ENCODE measurements around the gene FDPS. TPM values are rescaled to one million over a fixed set of nuclear protein-coding genes. Genes with fewer than 3 reads are reported as not detected.

Gene FDPS
- total RNA-seq, 1 experiment from 2014 or later = 264 TPM

GRCh38 chr1:155296661-155297060 lies 12.0 kb upstream of the FDPS start:
- CTCF ChIA-PET = interaction anchor here (0.5 to 1.4 kb wide), 3 partner anchors 11 to 723 kb away, joined by 3 to 10 read pairs (median 3); no protein-coding TSS in a partner anchor
- TF ChIP-seq CTCF (IDR thresholded peaks at IDR 0.05; ENCODE audit: unreplicated experiment) = no peak
- no peak overlapping the region for H3K27ac Mint-ChIP-seq (ENCODE audit: low read depth, unreplicated experiment)
- no peak for DNase-seq (ENCODE audit: unreplicated experiment)
- peaks cover 29% of the 10 kb centered on the region for H3K27me3 Mint-ChIP-seq (ENCODE audit: insufficient read depth, unreplicated experiment)
- no peaks in the 10 kb centered on the region for H3K4me1 Mint-ChIP-seq (ENCODE audit: insufficient read depth, unreplicated experiment)
- POLR2A ChIA-PET = no interaction called here
- H3K4me3 Mint-ChIP-seq (ENCODE audit: unreplicated experiment) = no peak overlapping the region
- BruUV-seq (replicated peaks) = no TSS peak
- H3K36me3 Mint-ChIP-seq (ENCODE audit: insufficient read depth, unreplicated experiment) = no peaks in the 10 kb centered on the region
- no peaks in the 10 kb centered on the region for H3K9me3 Mint-ChIP-seq (ENCODE audit: unreplicated experiment)
- intact Hi-C loops (cut with micrococcal nuclease) = no loop called here

GRCh38 chr1:155297384-155297783 lies 11.3 kb upstream of the FDPS start:
- POLR2A ChIA-PET = no interaction called here
- Mint-ChIP-seq H3K9me3 (ENCODE audit: unreplicated experiment) (no peaks in the 10 kb centered on the region), H3K4me1 (ENCODE audit: insufficient read depth, unreplicated experiment) (no peaks in the 10 kb centered on the region), H3K36me3 (ENCODE audit: insufficient read depth, unreplicated experiment) (no peaks in the 10 kb centered on the region), H3K27ac (ENCODE audit: low read depth, unreplicated experiment) (no peak overlapping the region), H3K4me3 (ENCODE audit: unreplicated experiment) (no peak overlapping the region), H3K27me3 (ENCODE audit: insufficient read depth, unreplicated experiment) (peaks cover 25% of the 10 kb centered on the region)
- DNase-seq (ENCODE audit: unreplicated experiment) = no peak
- CTCF ChIA-PET = interaction anchor here (0.5 to 1.4 kb wide), 4 partner anchors 10 to 722 kb away, joined by 3 to 10 read pairs (median 3); no protein-coding TSS in a partner anchor
- intact Hi-C loops (cut with micrococcal nuclease) = no loop called here
- no peak for TF ChIP-seq CTCF (IDR thresholded peaks at IDR 0.05; ENCODE audit: unreplicated experiment)
- no TSS peak for BruUV-seq (replicated peaks)

- Mint-ChIP-seq H3K4me1 (ENCODE audit: insufficient read depth, unreplicated experiment) (no peaks in the 10 kb centered on the region), H3K36me3 (ENCODE audit: insufficient read depth, unreplicated experiment) (no peaks in the 10 kb centered on the region), H3K27me3 (ENCODE audit: insufficient read depth, unreplicated experiment) (peaks cover 17% of the 10 kb centered on the region), H3K9me3 (ENCODE audit: unreplicated experiment) (no peaks in the 10 kb centered on the region), H3K27ac (ENCODE audit: low read depth, unreplicated experiment) (no peak overlapping the region), H3K4me3 (ENCODE audit: unreplicated experiment) (no peak overlapping the region)
- intact Hi-C loops (cut with micrococcal nuclease) = no loop called here
- no peak for TF ChIP-seq CTCF (IDR thresholded peaks at IDR 0.05; ENCODE audit: unreplicated experiment)
- DNase-seq (ENCODE audit: unreplicated experiment) = no peak
- no TSS peak for BruUV-seq (replicated peaks)
- POLR2A ChIA-PET = interaction anchor here (0.6 to 1.7 kb wide), 4 partner anchors 8 to 27 kb away, joined by 3 to 5 read pairs (median 4); partner anchors contain the start of genes CLK2 and FDPS
- CTCF ChIA-PET = interaction anchor here (0.6 to 1.5 kb wide), 4 partner anchors 11 to 50 kb away, joined by 3 to 5 read pairs (median 4); no protein-coding TSS in a partner anchor
Measured at GRCh38 chr1:155300024-155300423, 8.6 kb upstream of the FDPS start.

DNA sequence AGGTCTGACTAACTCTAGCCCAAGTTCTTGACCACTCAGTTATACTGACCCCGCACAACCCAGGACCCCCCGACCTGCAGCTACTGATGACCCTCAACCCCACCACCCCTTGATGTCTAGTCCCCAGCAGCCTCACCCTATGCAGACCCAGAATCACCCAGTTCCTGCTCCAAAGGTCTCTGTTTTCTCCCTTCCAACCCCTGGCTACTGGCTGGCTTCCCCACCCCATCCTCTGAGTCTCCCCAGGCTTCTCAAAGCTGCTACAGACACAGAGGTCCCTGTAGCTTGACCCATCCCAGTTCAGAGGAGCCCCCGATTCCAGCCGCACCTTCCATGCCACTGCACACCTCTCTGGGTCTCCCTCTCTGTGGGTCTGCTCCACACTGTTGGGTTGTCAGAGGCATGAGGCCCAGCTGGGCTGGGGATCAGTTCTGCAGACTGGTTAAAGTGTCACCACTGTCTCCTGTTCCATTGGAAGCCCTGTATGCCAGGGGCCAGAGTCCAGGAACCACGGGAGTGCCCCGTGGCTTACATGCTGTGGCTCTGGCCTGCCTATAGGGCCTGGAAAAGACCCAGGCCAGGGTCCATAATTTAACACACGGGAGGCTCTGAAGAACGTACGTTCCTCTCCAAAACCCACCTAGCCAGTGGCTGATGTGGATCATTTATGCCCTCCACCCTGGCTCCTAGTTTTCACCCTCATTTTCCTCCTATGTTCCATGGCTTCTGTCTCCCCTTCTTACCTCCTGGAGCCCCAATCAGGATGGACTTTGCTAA lies 7.9 kb upstream of the FDPS start:
- intact Hi-C loops (cut with micrococcal nuclease) = no loop called here
- no peaks in the 10 kb centered on the region for H3K4me1 Mint-ChIP-seq (ENCODE audit: insufficient read depth, unreplicated experiment)
- H3K27me3 Mint-ChIP-seq (ENCODE audit: insufficient read depth, unreplicated experiment) = peaks cover 14% of the 10 kb centered on the region
- CTCF ChIA-PET = interaction anchor here (0.6 to 1.5 kb wide), 4 partner anchors 12 to 51 kb away, joined by 3 to 5 read pairs (median 4); no protein-coding TSS in a partner anchor
- H3K4me3 Mint-ChIP-seq (ENCODE audit: unreplicated experiment) = no peak overlapping the region
- no peaks in the 10 kb centered on the region for H3K9me3 Mint-ChIP-seq (ENCODE audit: unreplicated experiment)
- no peak for TF ChIP-seq CTCF (IDR thresholded peaks at IDR 0.05; ENCODE audit: unreplicated experiment)
- POLR2A ChIA-PET = interaction anchor here (0.8 to 1.7 kb wide), 3 partner anchors 23 to 76 kb away, joined by 3 to 5 read pairs (median 4); partner anchors contain the start of gene CLK2
- no peak overlapping the region for H3K27ac Mint-ChIP-seq (ENCODE audit: low read depth, unreplicated experiment)
- no TSS peak for BruUV-seq (replicated peaks)
- no peak for DNase-seq (ENCODE audit: unreplicated experiment)
- no peaks in the 10 kb centered on the region for H3K36me3 Mint-ChIP-seq (ENCODE audit: insufficient read depth, unreplicated experiment)
